ENCODE data around the gene ZDHHC4. TPM values are rescaled to one million over a fixed set of nuclear protein-coding genes. Genes with fewer than 3 reads are reported as not detected.

Gene ZDHHC4
- 41.2 and 43.8 TPM in 2 replicates for total RNA-seq

DNA sequence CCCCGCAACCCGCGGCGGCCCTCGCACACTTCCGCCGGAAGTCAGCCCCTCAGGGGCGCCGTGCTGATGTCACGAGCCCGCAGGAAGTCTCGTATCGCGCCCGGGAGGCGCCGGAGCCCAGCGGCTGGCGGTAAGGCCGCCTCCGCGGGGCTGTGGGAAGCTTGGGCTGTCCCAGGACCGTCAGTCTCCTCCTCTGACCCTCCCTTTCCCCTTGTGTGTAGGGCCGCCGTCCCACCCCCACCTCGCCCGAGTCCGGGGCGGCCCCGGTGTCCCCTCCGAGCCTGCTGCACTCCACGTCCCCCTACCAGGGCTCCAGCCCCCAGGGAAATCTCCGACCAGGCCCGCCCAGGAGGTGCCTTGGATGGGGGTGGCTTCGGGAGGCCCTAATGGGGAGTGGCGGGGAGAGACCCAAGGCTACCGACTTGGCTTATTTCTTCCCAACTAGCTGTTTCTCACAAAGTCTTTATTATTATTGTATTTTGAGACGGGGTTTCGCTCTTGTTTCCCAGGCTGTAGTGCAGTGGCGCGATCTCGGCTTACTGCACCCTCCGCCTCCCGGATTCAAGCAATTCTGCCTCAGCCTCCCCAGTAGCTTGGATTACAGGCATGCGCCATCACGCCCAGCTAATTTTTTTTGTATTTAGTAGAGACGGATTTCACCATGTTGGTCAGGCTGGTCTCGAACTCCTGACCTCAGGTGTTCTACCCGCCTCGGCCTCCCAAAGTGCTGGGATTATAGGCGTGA, at the start of gene ZDHHC4:
Gene ZDHHC4 (plus strand): TSS at position 86 of the 745 bp plus-strand sequence. CDS start 3,108 bp downstream, outside the sequence.

DNA sequence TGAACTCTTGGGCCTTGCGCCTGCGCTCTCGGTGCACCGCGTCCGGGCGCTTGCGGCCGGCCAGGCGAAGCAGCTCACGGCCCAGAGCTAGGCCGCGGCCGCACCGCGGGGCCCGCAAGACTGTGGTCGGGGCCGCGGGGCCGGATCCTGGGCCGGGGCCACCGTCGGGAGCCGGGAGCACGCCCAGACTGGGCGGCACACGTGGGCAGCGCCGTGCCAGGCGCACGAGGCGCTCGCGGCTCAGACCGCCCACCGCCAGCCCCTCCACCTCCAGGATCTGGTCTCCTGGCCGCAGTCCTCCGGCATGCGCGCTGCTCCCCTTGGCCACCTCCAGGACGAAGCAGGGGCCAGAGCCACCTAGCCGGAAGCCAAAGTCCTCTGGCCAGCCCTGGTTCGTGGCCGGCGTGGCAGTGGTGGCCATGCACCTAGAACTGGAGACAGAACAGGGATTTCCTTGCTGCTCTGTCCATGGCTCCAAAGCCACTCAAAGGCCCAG, 26.2 kb upstream of the ZDHHC4 start, which contains the start of gene GRID2IP:
Gene GRID2IP (minus strand): TSS at position 446 of the 496 bp plus-strand sequence. CDS start 25 bp downstream, at position 421.

GRCh38 chr7:6589829-6590644, 12.8 kb downstream of the ZDHHC4 start, which contains the start of gene INTS15:
TSS of gene INTS15 (plus strand) at chr7:6590021. CDS start at chr7:6590284, 263 bp downstream.

GRCh38 chr7:6614953-6615722, 37.9 kb downstream of the ZDHHC4 start, which contains the start of gene ZNF853:
TSS of gene ZNF853 (plus strand) at chr7:6615610. CDS start at chr7:6616175, 565 bp downstream.

GRCh38 chr7:6636741-6637543, 59.7 kb downstream of the ZDHHC4 start, which contains the start of gene ZNF316:
TSS of gene ZNF316 (plus strand) at chr7:6637318. CDS start at chr7:6642410, 5,092 bp downstream.

Other genes starting within 250 kb of the ZDHHC4 start
- 19.3 and 21.6 TPM in 2 replicates for gene FAM220A, start 228.5 kb upstream of the ZDHHC4 start, total RNA-seq
- gene RAC1, start 202.9 kb upstream of the ZDHHC4 start, total RNA-seq, result 59.6 and 68.4 TPM in 2 replicates
- 16.7 and 17.2 TPM in 2 replicates for gene DAGLB, start 129.5 kb upstream of the ZDHHC4 start, total RNA-seq
- gene KDELR2, start 93.3 kb upstream of the ZDHHC4 start, total RNA-seq, result 221 and 231 TPM in 2 replicates
- gene GRID2IP, start 26.0 kb upstream of the ZDHHC4 start, total RNA-seq, result 0.12 TPM in 1 of 2 replicates, not detected in the other
- gene INTS15, start 12.6 kb downstream of the ZDHHC4 start, total RNA-seq, result 12.5 and 13.6 TPM in 2 replicates
- gene ZNF853, start 38.2 kb downstream of the ZDHHC4 start, total RNA-seq, result 0.24 and 0.32 TPM in 2 replicates
- gene ZNF316, start 59.9 kb downstream of the ZDHHC4 start, total RNA-seq, result 20.2 and 20.3 TPM in 2 replicates
- gene ZNF12, start 129.5 kb downstream of the ZDHHC4 start, total RNA-seq, result 23.3 and 27.9 TPM in 2 replicates
- gene RSPH10B2, start 176.6 kb downstream of the ZDHHC4 start, total RNA-seq, result under 0.01 and 0.73 TPM in 2 replicates
- gene CCZ1B, start 248.8 kb downstream of the ZDHHC4 start, total RNA-seq, result 30.4 and 50.0 TPM in 2 replicates